Measurements from ENCODE around the gene MUC5B. TPM values are rescaled to one million over a fixed set of nuclear protein-coding genes. Genes with fewer than 3 reads are reported as not detected.
"Not testable (repeated sequence)": the region's sequence is repeated elsewhere in the genome, so short reads cannot be mapped to it uniquely, and the experiment has no call there.

Gene MUC5B
- total RNA-seq, 1 donor from 2014 or later: not detected

- Mint-ChIP-seq H3K4me3 (ENCODE audit: unreplicated experiment) (no peak overlapping the region), H3K9me3 (ENCODE audit: unreplicated experiment) (peaks cover 2% of the 10 kb centered on the region), H3K27me3 (ENCODE audit: unreplicated experiment) (no peaks in the 10 kb centered on the region), H3K27ac (ENCODE audit: unreplicated experiment) (no peak overlapping the region), H3K4me1 (ENCODE audit: low read depth, unreplicated experiment) (no peaks in the 10 kb centered on the region), H3K36me3 (ENCODE audit: unreplicated experiment) (no peaks in the 10 kb centered on the region)
- DNase-seq: no peak
- no peak for TF ChIP-seq CTCF (IDR thresholded peaks at IDR 0.05; ENCODE audit: partially characterized antibody, unreplicated experiment)
Measured at GRCh38 chr11:1181853-1182535, 40.9 kb upstream of the MUC5B start.

- H3K4me3 Mint-ChIP-seq (ENCODE audit: unreplicated experiment): not testable (repeated sequence)
Measured at GRCh38 chr11:1184139-1184538, 38.7 kb upstream of the MUC5B start.

GRCh38 chr11:1188451-1189130 lies 34.3 kb upstream of the MUC5B start:
- H3K4me3 Mint-ChIP-seq (ENCODE audit: unreplicated experiment); H3K9me3 Mint-ChIP-seq (ENCODE audit: unreplicated experiment); DNase-seq; H3K4me1 Mint-ChIP-seq (ENCODE audit: low read depth, unreplicated experiment); H3K36me3 Mint-ChIP-seq (ENCODE audit: unreplicated experiment); H3K27ac Mint-ChIP-seq (ENCODE audit: unreplicated experiment); H3K27me3 Mint-ChIP-seq (ENCODE audit: unreplicated experiment): not testable (repeated sequence)

More at GRCh38 chr11:1184139-1184538, 38.7 kb upstream of the MUC5B start:
- H3K27ac Mint-ChIP-seq (ENCODE audit: unreplicated experiment); DNase-seq; H3K27me3 Mint-ChIP-seq (ENCODE audit: unreplicated experiment); H3K36me3 Mint-ChIP-seq (ENCODE audit: unreplicated experiment); H3K9me3 Mint-ChIP-seq (ENCODE audit: unreplicated experiment); H3K4me1 Mint-ChIP-seq (ENCODE audit: low read depth, unreplicated experiment): not testable (repeated sequence)

- DNase-seq; H3K4me3 Mint-ChIP-seq (ENCODE audit: unreplicated experiment); H3K9me3 Mint-ChIP-seq (ENCODE audit: unreplicated experiment); H3K36me3 Mint-ChIP-seq (ENCODE audit: unreplicated experiment); H3K27me3 Mint-ChIP-seq (ENCODE audit: unreplicated experiment); H3K27ac Mint-ChIP-seq (ENCODE audit: unreplicated experiment); H3K4me1 Mint-ChIP-seq (ENCODE audit: low read depth, unreplicated experiment): not testable (repeated sequence)
Measured at GRCh38 chr11:1189816-1190215, 33.0 kb upstream of the MUC5B start.

GRCh38 chr11:1191786-1192470 lies 30.9 kb upstream of the MUC5B start:
- not testable (repeated sequence) for H3K9me3 Mint-ChIP-seq (ENCODE audit: unreplicated experiment); H3K27me3 Mint-ChIP-seq (ENCODE audit: unreplicated experiment); DNase-seq; H3K27ac Mint-ChIP-seq (ENCODE audit: unreplicated experiment); H3K4me1 Mint-ChIP-seq (ENCODE audit: low read depth, unreplicated experiment); H3K4me3 Mint-ChIP-seq (ENCODE audit: unreplicated experiment); H3K36me3 Mint-ChIP-seq (ENCODE audit: unreplicated experiment)

- Mint-ChIP-seq H3K27ac (ENCODE audit: unreplicated experiment) (no peak overlapping the region), H3K4me1 (ENCODE audit: low read depth, unreplicated experiment) (no peaks in the 10 kb centered on the region), H3K27me3 (ENCODE audit: unreplicated experiment) (peaks cover 4% of the 10 kb centered on the region), H3K4me3 (ENCODE audit: unreplicated experiment) (no peak overlapping the region), H3K9me3 (ENCODE audit: unreplicated experiment) (peaks cover 2% of the 10 kb centered on the region), H3K36me3 (ENCODE audit: unreplicated experiment) (no peaks in the 10 kb centered on the region)
- TF ChIP-seq CTCF (IDR thresholded peaks at IDR 0.05; ENCODE audit: partially characterized antibody, unreplicated experiment): no peak
- no peak for DNase-seq
Measured at GRCh38 chr11:1192741-1193325, 30.0 kb upstream of the MUC5B start.
